Activated T-helper 1 cell treated with anti-CD3 and anti-CD28 coated beads, Interleukin-12 subunit alpha, Interleukin-12 subunit beta, Interleukin-2, Interleukin-4 antibody, amounts not matched to agents 30 ng/mL and 10 ng/mL and 1 ng/mL, durations not matched to agents 14 hours and 24 hours and 36 hours (primary cell): ENCODE results near the gene ATP11B. TPM values are rescaled to one million over a fixed set of nuclear protein-coding genes. Genes with fewer than 3 reads are reported as not detected.

Experiments
- DNase-seq: peaks from one replicate; pipeline ENCODE4 v3.0.0; 2021; ENCODE audit warnings: low spot score
- H3K27ac Mint-ChIP-seq: one replicate; pipeline ENCODE4 v1.8.0; 2021; ENCODE audit warnings: mild to moderate bottlenecking, mixed read lengths
- H3K27me3 Mint-ChIP-seq: one replicate; pipeline ENCODE4 v1.8.0; 2022; ENCODE audit warnings: mild to moderate bottlenecking, moderate library complexity, mixed read lengths; ENCODE audit not compliant: insufficient read depth
- H3K36me3 Mint-ChIP-seq: one replicate; pipeline ENCODE4 v1.8.0; 2021; ENCODE audit warnings: low read depth, mixed read lengths
- H3K4me1 Mint-ChIP-seq: one replicate; pipeline ENCODE4 v1.8.0; 2021; ENCODE audit warnings: low read depth, mixed read lengths
- H3K4me3 Mint-ChIP-seq: one replicate; pipeline ENCODE4 v1.8.0; 2021; ENCODE audit warnings: mild to moderate bottlenecking, moderate library complexity, mixed read lengths
- H3K9me3 Mint-ChIP-seq: one replicate; pipeline ENCODE4 v1.8.0; 2021; ENCODE audit warnings: mixed read lengths
- intact Hi-C: fragments of 100-400 bp; cut with micrococcal nuclease; formaldehyde crosslinking; loops from one replicate; pipeline ENCODE4 v1.15.1; 2024
- total RNA-seq: library from RNA; stranded (reverse); gene quantifications from 2 replicates; pipeline ENCODE4 v1.2.3, GENCODE V29; 2022

Gene ATP11B
- total RNA-seq, 1 donor from 2014 or later = 92.3 TPM

DNA sequence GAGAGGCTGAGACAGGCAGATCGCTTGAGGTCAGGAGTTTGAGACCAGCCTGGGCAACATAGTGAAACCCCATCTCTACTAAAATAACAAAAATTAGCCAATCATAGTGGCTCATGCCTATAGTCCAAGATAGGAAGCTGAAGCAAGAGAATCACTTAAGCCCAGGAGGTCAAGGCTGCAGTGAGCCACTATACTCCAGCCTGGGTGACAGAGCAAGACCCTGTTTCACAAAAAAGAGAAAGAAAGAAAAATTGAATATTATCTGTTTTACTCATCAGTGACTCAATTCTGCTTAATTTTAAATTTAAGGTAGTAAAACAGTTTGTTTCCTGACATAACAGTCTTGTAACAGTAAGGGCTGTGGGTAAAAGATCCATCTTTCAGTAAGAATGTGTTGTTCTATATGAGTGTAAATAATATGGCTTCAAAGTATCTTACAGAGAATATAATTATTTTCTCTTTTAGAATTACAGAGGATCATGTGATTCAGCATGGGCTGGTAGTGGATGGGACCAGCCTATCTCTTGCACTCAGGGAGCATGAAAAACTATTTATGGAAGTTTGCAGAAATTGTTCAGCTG lies 85.8 kb downstream of the ATP11B start:
- no peaks in the 10 kb centered on the region for H3K27me3 Mint-ChIP-seq
- H3K4me3 Mint-ChIP-seq = no peak overlapping the region
- DNase-seq = no peak
- peaks cover 16% of the 10 kb centered on the region for H3K36me3 Mint-ChIP-seq
- H3K27ac Mint-ChIP-seq = no peak overlapping the region
- intact Hi-C loops = no loop called here
- no peaks in the 10 kb centered on the region for H3K9me3 Mint-ChIP-seq
- H3K4me1 Mint-ChIP-seq = no peaks in the 10 kb centered on the region

DNA sequence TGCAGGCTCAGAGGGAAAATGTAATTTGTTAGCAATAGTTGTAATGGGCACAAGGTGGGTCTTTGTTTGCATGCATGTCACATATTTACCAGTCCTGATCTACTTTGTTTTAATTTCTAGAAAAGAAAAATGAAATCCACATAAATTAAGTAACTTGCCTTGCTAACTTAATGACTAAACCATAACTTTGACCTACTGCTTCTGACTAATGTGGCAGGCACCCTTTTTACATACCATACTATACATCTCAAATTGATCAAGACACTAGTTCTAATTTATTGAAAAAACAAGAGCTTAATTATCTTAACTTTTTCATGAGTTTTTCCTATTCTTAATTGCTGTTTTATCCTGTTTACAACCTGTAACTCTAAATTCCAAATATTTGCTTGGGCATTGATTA lies 93.2 kb downstream of the ATP11B start:
- H3K36me3 Mint-ChIP-seq = peaks cover 20% of the 10 kb centered on the region
- DNase-seq = no peak
- H3K27ac Mint-ChIP-seq = no peak overlapping the region
- H3K4me1 Mint-ChIP-seq = no peaks in the 10 kb centered on the region
- no peaks in the 10 kb centered on the region for H3K9me3 Mint-ChIP-seq
- intact Hi-C loops = no loop called here
- no peaks in the 10 kb centered on the region for H3K27me3 Mint-ChIP-seq
- H3K4me3 Mint-ChIP-seq = no peak overlapping the region

DNA sequence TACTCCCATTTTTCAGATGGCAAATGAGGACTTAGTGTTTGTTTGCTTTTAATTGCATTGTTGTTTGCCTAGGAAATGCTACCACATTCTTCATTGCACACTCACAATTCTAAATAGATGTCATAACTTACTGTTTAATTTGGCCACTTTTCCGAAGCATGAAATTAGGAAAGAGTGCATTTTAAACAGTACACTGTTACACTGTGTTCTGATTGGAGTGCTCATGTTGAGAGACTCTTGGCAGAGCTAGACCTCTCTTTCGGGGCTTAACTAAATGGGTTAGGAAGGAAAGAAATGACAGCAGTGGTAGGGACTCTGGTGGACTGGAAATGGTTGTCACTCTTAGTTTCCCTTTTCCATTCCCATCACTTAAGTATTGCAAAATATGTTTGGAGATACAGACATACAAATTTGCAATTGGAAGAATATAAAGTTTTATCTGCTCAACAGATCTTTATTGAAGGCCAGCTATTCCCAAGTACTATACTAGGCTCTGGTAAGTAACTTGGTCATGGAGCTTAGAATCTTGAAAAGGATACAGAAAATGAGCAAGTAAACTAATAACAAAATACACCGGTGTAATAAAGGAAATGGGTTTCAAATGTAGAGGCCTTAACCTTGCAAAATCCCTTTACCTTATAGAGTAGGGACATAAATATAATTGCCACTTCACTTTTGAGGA lies 96.8 kb downstream of the ATP11B start:
- H3K27ac Mint-ChIP-seq = no peak overlapping the region
- H3K36me3 Mint-ChIP-seq = peaks cover 43% of the 10 kb centered on the region
- no peaks in the 10 kb centered on the region for H3K4me1 Mint-ChIP-seq
- intact Hi-C loops = no loop called here
- no peak for DNase-seq
- H3K27me3 Mint-ChIP-seq = no peaks in the 10 kb centered on the region
- no peak overlapping the region for H3K4me3 Mint-ChIP-seq
- H3K9me3 Mint-ChIP-seq = no peaks in the 10 kb centered on the region

DNA sequence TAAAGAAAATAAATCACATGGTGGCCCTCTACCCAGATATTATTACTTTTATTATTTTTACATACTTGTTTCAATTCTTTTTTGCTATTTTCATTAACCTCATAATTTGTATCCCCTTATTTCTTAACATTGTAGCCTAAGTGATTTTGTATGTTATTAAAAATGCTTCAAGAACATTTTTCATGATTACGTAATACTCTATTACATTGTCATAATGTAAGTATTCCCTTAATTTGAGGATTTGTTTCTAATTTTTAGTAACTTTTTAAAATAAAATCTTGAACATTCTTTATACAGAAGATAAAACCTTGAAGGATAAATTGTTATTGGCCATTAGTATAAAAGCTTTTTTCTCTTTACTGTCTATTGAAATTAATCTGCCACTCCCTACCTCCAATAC lies 98.1 kb downstream of the ATP11B start:
- H3K36me3 Mint-ChIP-seq = peaks cover 48% of the 10 kb centered on the region
- DNase-seq = no peak
- H3K27ac Mint-ChIP-seq = no peak overlapping the region
- no peaks in the 10 kb centered on the region for H3K27me3 Mint-ChIP-seq
- H3K4me1 Mint-ChIP-seq = no peaks in the 10 kb centered on the region
- no peaks in the 10 kb centered on the region for H3K9me3 Mint-ChIP-seq
- intact Hi-C loops = no loop called here
- H3K4me3 Mint-ChIP-seq = no peak overlapping the region

- peak overlapping the region; percentile 43 for H3K27ac Mint-ChIP-seq
- H3K27me3 Mint-ChIP-seq = no peaks in the 10 kb centered on the region
- H3K9me3 Mint-ChIP-seq = no peaks in the 10 kb centered on the region
- H3K4me3 Mint-ChIP-seq = no peak overlapping the region
- intact Hi-C loops = no loop called here
- DNase-seq = no peak
- no peaks in the 10 kb centered on the region for H3K4me1 Mint-ChIP-seq
- H3K36me3 Mint-ChIP-seq = peaks cover 44% of the 10 kb centered on the region
Observed at GRCh38 chr3:182892226-182892625, 98.9 kb downstream of the ATP11B start.

DNA sequence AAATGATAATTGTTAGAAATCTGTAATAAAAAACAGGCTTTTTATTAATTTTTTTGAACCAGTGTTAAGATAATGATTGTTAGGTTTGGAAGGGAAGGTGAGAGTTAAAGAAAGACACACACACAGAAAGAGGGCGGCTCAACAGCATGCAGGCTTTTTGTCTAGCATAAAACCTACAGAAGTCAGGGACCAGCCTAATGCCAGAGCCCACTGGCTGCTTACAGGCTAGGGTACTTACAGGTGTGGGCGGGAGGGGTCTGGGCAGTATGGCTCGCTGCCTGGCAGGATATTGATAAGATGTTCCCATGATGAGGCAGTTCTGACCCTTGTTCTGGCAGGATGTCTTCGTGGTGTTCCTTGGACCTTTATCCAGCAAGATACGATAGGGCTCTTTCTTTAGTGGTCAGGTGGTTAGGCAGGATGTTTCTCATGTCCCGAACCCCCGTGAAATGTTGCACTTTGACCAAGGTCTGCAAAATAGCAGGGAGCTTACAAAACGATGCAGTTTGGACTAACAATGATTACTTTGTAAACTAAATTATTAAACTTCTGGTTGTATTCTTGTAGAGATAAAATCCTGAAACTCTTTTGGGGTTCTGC lies 102.3 kb downstream of the ATP11B start:
- Mint-ChIP-seq H3K36me3 (peaks cover 40% of the 10 kb centered on the region), H3K9me3 (no peaks in the 10 kb centered on the region), H3K4me3 (no peak overlapping the region), H3K4me1 (no peaks in the 10 kb centered on the region), H3K27ac (no peak overlapping the region), H3K27me3 (no peaks in the 10 kb centered on the region)
- no peak for DNase-seq
- intact Hi-C loops = no loop called here

- no peak for DNase-seq
- intact Hi-C loops = no loop called here
- Mint-ChIP-seq H3K36me3 (peaks cover 36% of the 10 kb centered on the region), H3K27me3 (no peaks in the 10 kb centered on the region), H3K27ac (no peak overlapping the region), H3K4me1 (no peaks in the 10 kb centered on the region), H3K4me3 (no peak overlapping the region), H3K9me3 (no peaks in the 10 kb centered on the region)
Observed at GRCh38 chr3:182896553-182896952, 103.2 kb downstream of the ATP11B start.

GRCh38 chr3:182902236-182902635 lies 108.9 kb downstream of the ATP11B start:
- no peak for DNase-seq
- no peaks in the 10 kb centered on the region for H3K27me3 Mint-ChIP-seq

DNA sequence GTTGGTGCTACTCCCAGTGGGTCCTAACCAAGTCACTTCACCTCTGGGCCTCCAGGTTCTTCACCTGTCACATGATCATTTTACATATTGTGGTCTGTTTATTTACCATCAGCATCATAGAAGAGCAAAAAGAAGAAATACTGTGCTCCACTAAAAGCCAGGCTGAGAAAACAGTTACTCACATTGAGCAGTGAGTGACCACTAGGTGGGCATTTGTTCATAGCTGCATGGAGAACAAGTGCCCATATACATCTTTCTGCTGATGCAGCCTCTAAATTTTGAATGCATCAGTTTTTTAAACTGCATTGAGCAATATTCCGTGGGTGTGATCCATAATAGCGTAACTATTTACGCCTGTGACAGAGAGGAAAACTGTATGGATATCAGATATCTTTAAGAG lies 110.9 kb downstream of the ATP11B start:
- Mint-ChIP-seq H3K4me1 (no peaks in the 10 kb centered on the region), H3K4me3 (no peak overlapping the region), H3K36me3 (peaks cover 28% of the 10 kb centered on the region), H3K27ac (no peak overlapping the region), H3K27me3 (no peaks in the 10 kb centered on the region), H3K9me3 (no peaks in the 10 kb centered on the region)
- DNase-seq = no peak
- intact Hi-C loops = loop anchor here (10.0 kb wide), 1 partner anchor 189 kb away; no protein-coding TSS in a partner anchor

More at GRCh38 chr3:182902236-182902635, 108.9 kb downstream of the ATP11B start:
- Mint-ChIP-seq H3K9me3 (no peaks in the 10 kb centered on the region), H3K4me3 (no peak overlapping the region), H3K27ac (no peak overlapping the region), H3K4me1 (no peaks in the 10 kb centered on the region), H3K36me3 (peaks cover 25% of the 10 kb centered on the region)
- intact Hi-C loops = loop anchor here (10.0 kb wide), 1 partner anchor 187 kb away; no protein-coding TSS in a partner anchor

DNA sequence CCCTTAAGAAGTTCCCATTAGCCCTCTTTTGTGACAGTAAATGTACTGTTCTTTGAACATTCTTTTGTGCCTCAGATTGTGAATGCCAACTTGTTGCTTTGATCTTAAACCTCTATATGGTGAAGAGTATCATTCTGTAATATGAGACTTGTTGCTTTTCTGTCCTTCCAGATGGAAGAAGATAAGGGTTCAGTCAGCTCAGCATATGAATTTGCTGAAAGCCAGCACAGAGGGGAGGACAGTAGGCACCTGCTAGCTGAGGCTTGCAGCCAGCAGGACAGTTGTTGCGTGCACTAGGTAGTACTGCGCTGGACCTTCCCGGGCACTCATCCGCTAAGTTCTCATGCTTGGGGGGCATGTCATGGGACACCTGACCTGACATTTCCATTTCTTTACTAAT lies 112.3 kb downstream of the ATP11B start:
- no peak overlapping the region for H3K27ac Mint-ChIP-seq

DNA sequence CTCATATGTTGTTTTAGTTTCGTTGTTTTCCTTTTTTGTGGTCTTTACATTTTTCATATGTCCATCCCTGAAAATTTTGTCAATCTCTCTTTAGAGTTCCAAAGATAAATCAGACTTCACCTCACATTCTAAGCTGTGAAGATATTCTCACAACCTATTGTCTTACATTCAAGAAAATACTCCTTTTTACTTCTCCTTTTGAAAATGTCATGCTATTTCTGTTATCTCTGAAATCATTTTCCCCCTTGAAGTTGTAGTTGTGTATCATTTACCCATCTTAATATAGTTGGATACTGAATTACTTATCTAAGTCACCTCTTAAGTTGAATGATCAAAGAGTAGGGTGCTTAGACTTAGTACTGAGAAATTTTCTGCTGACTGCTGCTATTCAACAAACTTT lies 112.7 kb downstream of the ATP11B start:
- no peaks in the 10 kb centered on the region for H3K27me3 Mint-ChIP-seq
- H3K4me1 Mint-ChIP-seq = peaks cover 8% of the 10 kb centered on the region
- H3K27ac Mint-ChIP-seq = no peak overlapping the region
- no peak overlapping the region for H3K4me3 Mint-ChIP-seq
- intact Hi-C loops = loop anchor here (5.0 to 10.0 kb wide), 2 partner anchors 191 to 481 kb away; no protein-coding TSS in a partner anchor
- no peaks in the 10 kb centered on the region for H3K9me3 Mint-ChIP-seq
- peaks cover 22% of the 10 kb centered on the region for H3K36me3 Mint-ChIP-seq
- DNase-seq = no peak

More for the DNA sequence above, 112.3 kb downstream of the ATP11B start:
- H3K4me1 Mint-ChIP-seq = peaks cover 5% of the 10 kb centered on the region
- no peak for DNase-seq
- H3K27me3 Mint-ChIP-seq = no peaks in the 10 kb centered on the region
- no peaks in the 10 kb centered on the region for H3K9me3 Mint-ChIP-seq
- H3K4me3 Mint-ChIP-seq = no peak overlapping the region
- intact Hi-C loops = loop anchor here (5.0 to 10.0 kb wide), 2 partner anchors 191 to 482 kb away; no protein-coding TSS in a partner anchor
- peaks cover 22% of the 10 kb centered on the region for H3K36me3 Mint-ChIP-seq

GRCh38 chr3:182908471-182908870 lies 115.2 kb downstream of the ATP11B start:
- H3K4me3 Mint-ChIP-seq = no peak overlapping the region
- no peaks in the 10 kb centered on the region for H3K27me3 Mint-ChIP-seq
- peaks cover 27% of the 10 kb centered on the region for H3K36me3 Mint-ChIP-seq
- H3K4me1 Mint-ChIP-seq = peaks cover 32% of the 10 kb centered on the region
- intact Hi-C loops = loop anchor here (5.0 to 10.0 kb wide), 2 partner anchors 194 to 479 kb away; no protein-coding TSS in a partner anchor
- no peak for DNase-seq
- H3K27ac Mint-ChIP-seq = no peak overlapping the region
- no peaks in the 10 kb centered on the region for H3K9me3 Mint-ChIP-seq
